GM12878 (cell line): ENCODE measurements around the gene CLDN5. TPM values are rescaled to one million over a fixed set of nuclear protein-coding genes. Genes with fewer than 3 reads are reported as not detected.

ENCODE experiments used
- ATAC-seq: fragments of 200-7000 bp; cut with Tn5 transposase; 3 replicates; pipeline ENCODE4 v1.9.1; 2020; ENCODE audit warnings: mild to moderate bottlenecking, moderate library complexity
- BruUV-seq: library from RNA; stranded (reverse); fragments of 400-500 nt; replicated peaks from 2 replicates; lab custom pipeline; 2021; lab: Mats Ljungman, UMichigan
- CTCF ChIA-PET: fragments of 300-600 bp; sonication (Branson Sonifier 250); formaldehyde crosslinking; extraction: SDS; loops from one replicate; lab custom pipeline; 2021; ENCODE audit warnings: inconsistent platforms; lab: Yijun Ruan, JAX
- POLR2A ChIA-PET: fragments of 350-600 bp; formaldehyde crosslinking; extraction: SDS; loops from one replicate; lab custom pipeline; 2021; ENCODE audit warnings: inconsistent platforms; lab: Charles Lee
- RAD21 ChIA-PET: fragments of 300-600 bp; sonication (Branson Sonifier 250); formaldehyde crosslinking; loops from one replicate; lab custom pipeline; 2023; ENCODE audit warnings: antibody characterized with exemption; ENCODE audit not compliant: unreplicated experiment; lab: Charles Lee
- SMC1A ChIA-PET: fragments of 300-600 bp; sonication (Branson Sonifier 250); formaldehyde crosslinking; loops from one replicate; lab custom pipeline; 2023; ENCODE audit not compliant: unreplicated experiment, uncharacterized antibody; lab: Charles Lee
- DNase-seq: peaks from one replicate; pipeline ENCODE4 v3.0.0-alpha.2; 2011; ENCODE audit warnings: low read depth, low spot score
- FAIRE-seq: peaks from 3 replicates; lab custom pipeline; 2011; peaks lifted over from hg19 to GRCh38; lab: Jason Lieb, UNC
- H2AFZ ChIP-seq: 2 replicates; pipeline ENCODE4 v1.6.0; 2011; ENCODE audit warnings: low read depth, low read length, control low read depth; ENCODE audit not compliant: control insufficient read depth
- H3K27ac ChIP-seq: 2 replicates; pipeline ENCODE4 v1.5.1; 2011; ENCODE audit warnings: control low read depth; ENCODE audit not compliant: control insufficient read depth, insufficient read depth
- H3K27me3 ChIP-seq, 2 experiments: replicated peaks in 1 of 2; 2 replicates each; pipeline versions ENCODE4 v1.6.0 to v1.6.1; 2011; ENCODE audit warnings: low read length in 1 of 2; ENCODE audit not compliant: control insufficient read depth in 2 of 2, insufficient read depth in 2 of 2
- H3K36me3 ChIP-seq, 2 experiments: 2 replicates each; pipeline ENCODE4 v1.5.1; 2011; ENCODE audit warnings: low read length in 1 of 2; ENCODE audit not compliant: control insufficient read depth in 2 of 2, insufficient read depth in 2 of 2
- H3K4me1 ChIP-seq: 2 replicates; pipeline ENCODE4 v1.6.1; 2011; ENCODE audit warnings: mild to moderate bottlenecking, low read length, moderate library complexity, mixed read lengths; ENCODE audit not compliant: control insufficient read depth, insufficient read depth
- H3K4me2 ChIP-seq: 2 replicates; pipeline ENCODE4 v1.6.0; 2011; ENCODE audit warnings: control low read depth; ENCODE audit not compliant: control insufficient read depth, insufficient read depth
- H3K4me3 ChIP-seq: fragments of 200-600 bp; sonication (generic); 2 replicates; pipeline ENCODE4 v1.5.1; 2016
- H3K79me2 ChIP-seq: 2 replicates; pipeline ENCODE4 v1.6.0; 2011; ENCODE audit warnings: low read length; ENCODE audit not compliant: control insufficient read depth, insufficient read depth
- H3K9ac ChIP-seq: 2 replicates; pipeline ENCODE4 v1.8.0; 2011; ENCODE audit warnings: low read length, control low read depth, mixed read lengths; ENCODE audit not compliant: control insufficient read depth, insufficient read depth
- H3K9me3 ChIP-seq: replicated peaks from 3 replicates; pipeline ENCODE4 v1.5.1; 2011; ENCODE audit warnings: mild to moderate bottlenecking, low read length; ENCODE audit not compliant: control insufficient read depth, insufficient read depth
- H4K20me1 ChIP-seq: 2 replicates; pipeline ENCODE4 v1.6.0; 2011; ENCODE audit not compliant: control insufficient read depth, insufficient read depth
- BMI1 ChIP-seq: fragments of 450-650 bp; IDR thresholded peaks from 2 replicates; pipeline ENCODE4 v1.6.1; 2016; ENCODE audit warnings: mild to moderate bottlenecking, moderate library complexity, borderline replicate concordance
- NBN ChIP-seq: fragments of 450-650 bp; IDR thresholded peaks from 2 replicates; pipeline ENCODE4 v1.6.1; 2016
- NRF1 ChIP-seq: conservative IDR thresholded peaks from 2 replicates; pipeline ENCODE4 v1.6.1; 2011; ENCODE audit warnings: mild to moderate bottlenecking, low read depth, low read length, improper control_type of control experiment
- POLR2A ChIP-seq: IDR thresholded peaks from 2 replicates; pipeline ENCODE4 v1.6.1; 2011; ENCODE audit warnings: low read depth, mild to moderate bottlenecking, low read length
- SIN3A ChIP-seq: IDR thresholded peaks from 2 replicates; pipeline ENCODE4 v1.6.1; 2012; ENCODE audit warnings: low read depth, low read length, improper control_type of control experiment
- SUZ12 ChIP-seq: fragments of 200-600 bp; sonication (generic); IDR thresholded peaks from one replicate; pipeline ENCODE4 v1.6.1; 2018; ENCODE audit warnings: antibody characterized with exemption, mild to moderate bottlenecking; ENCODE audit not compliant: unreplicated experiment
- TARDBP ChIP-seq: IDR thresholded peaks from 2 replicates; pipeline ENCODE4 v1.6.1; 2016; ENCODE audit warnings: borderline replicate concordance
- WRNIP1 ChIP-seq: IDR thresholded peaks from 2 replicates; pipeline ENCODE4 v1.6.1; 2011; ENCODE audit warnings: low read depth, low read length, improper control_type of control experiment, borderline replicate concordance
- ZNF217 ChIP-seq: fragments of 450-650 bp; IDR thresholded peaks from 2 replicates; pipeline ENCODE4 v1.6.1; 2017; ENCODE audit warnings: antibody characterized with exemption, mild to moderate bottlenecking
- ZNF384 ChIP-seq: IDR thresholded peaks from 2 replicates; pipeline ENCODE4 v1.6.1; 2012; ENCODE audit warnings: low read depth, mild to moderate bottlenecking, low read length, improper control_type of control experiment, borderline replicate concordance
- ZSCAN29 ChIP-seq: fragments of 450-650 bp; IDR thresholded peaks from 2 replicates; pipeline ENCODE4 v1.6.1; 2017; ENCODE audit warnings: mild to moderate bottlenecking, moderate library complexity
- WGBS: methylation state at CpG from one replicate; pipeline ENCODE4 v1.1.6; 2016; ENCODE audit warnings: low lambda C conversion rate; ENCODE audit not compliant: insufficient replicate concordance, insufficient coverage; ENCODE audit errors: missing lambda C conversion rate; 5-methylcytosine and 5-hydroxymethylcytosine counted together
- in situ Hi-C: fragments of 300-500 bp; cut with MboI; formaldehyde crosslinking; loops from 9 replicates; pipeline ENCODE4 v1.14.3; 2018; ENCODE audit warnings: mixed read lengths
- intact Hi-C: fragments of 100-400 bp; cut with micrococcal nuclease; formaldehyde crosslinking; loops from one replicate; pipeline ENCODE4 v1.14.2; 2022; ENCODE audit not compliant: unreplicated experiment
- polyA plus RNA-seq, 11 experiments: library from polyadenylated mRNA; depleted of rRNA in 4 of 11; unstranded in 6 of 11; stranded (reverse) in 5 of 11; fragments of >200 nt; fragmentation: Nextera tagmentation in 4 of 11; fragmentation: Illumina TruSeq in 1 of 11; extraction: Ambion mirVana in 4 of 11; extraction: Trizol in 1 of 11; gene quantifications; 1 replicate in 1 of 11; 2 replicates in 10 of 11; pipeline versions ENCODE4 v1.2.1 to v1.2.3, GENCODE V29; 2011 to 2016; ENCODE audit warnings: inconsistent platforms in 2 of 11, missing spikeins in 2 of 11, low read depth in 1 of 11
- total RNA-seq, 4 experiments: library from RNA; depleted of rRNA in 3 of 4; stranded (reverse); fragments of >200 nt in 3 of 4; fragmentation: Illumina TruSeq in 1 of 4; extraction: Trizol in 1 of 4; gene quantifications; 2 replicates each; pipeline versions ENCODE4 v1.2.1 to v1.2.3, GENCODE V29; 2013 to 2021
- TF ChIP-seq, protein P1 (sequence below): fragments of 450-650 bp; IDR thresholded peaks from 2 replicates; pipeline ENCODE4 v1.6.1; 2017; ENCODE audit warnings: mild to moderate bottlenecking, moderate library complexity

Gene CLDN5
- total and polyA plus RNA-seq, 10 of the 15 experiments (the other 5 are each of a cell fraction or from before 2014, with no cell fraction given): 0.15 TPM; not detected in 9

DNA sequence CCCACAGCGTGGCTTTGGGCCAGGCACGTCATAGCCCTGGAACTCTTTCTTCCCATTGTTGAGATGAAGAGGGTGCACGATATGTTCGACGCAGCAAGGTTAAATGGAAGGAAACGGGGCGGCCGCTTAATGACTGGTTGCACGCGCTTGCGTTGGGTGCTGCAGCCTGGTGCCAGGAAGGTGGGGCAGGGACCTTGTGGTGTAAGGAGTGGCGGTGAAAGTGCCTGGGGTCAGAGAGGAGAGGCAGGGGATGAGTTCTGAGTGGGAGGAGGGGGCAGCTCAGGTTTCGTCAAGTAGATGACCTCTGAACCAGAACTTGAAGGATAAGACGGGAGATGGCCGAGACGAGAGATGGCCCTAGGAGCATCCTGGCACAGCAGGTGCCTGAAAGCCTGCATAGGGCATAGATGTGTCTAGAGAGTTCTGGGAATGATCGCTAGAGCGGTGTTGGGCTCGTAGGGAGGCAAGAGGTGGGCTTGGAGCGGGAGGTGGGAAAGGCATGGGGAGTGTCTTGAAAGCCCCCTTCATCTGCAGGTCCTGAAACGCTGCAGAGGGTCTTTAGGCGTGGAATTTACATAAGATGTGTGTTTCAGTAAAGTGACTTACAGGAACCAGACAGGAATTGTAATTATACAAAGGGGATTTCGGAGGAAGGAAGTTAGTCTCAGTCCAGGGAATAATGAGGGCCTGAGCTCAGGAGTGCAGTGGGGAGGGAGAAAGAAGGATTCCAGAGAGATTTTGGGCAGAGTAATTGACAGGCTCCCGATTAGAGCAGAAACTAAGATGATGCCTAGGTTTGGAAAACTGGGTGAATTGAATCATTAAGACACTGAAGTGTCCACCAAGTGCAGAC is 43.2 kb upstream of the CLDN5 start:
- TF ChIP-seq NRF1 (no peak), SUZ12 (no peak), ZNF217 (no peak), NBN (no peak), BMI1 (no peak), ZNF384 (no peak), WRNIP1 (no peak), TARDBP (no peak), ZSCAN29 (no peak), SIN3A (no peak), POLR2A (no peak)
- TF ChIP-seq, protein P1, sequence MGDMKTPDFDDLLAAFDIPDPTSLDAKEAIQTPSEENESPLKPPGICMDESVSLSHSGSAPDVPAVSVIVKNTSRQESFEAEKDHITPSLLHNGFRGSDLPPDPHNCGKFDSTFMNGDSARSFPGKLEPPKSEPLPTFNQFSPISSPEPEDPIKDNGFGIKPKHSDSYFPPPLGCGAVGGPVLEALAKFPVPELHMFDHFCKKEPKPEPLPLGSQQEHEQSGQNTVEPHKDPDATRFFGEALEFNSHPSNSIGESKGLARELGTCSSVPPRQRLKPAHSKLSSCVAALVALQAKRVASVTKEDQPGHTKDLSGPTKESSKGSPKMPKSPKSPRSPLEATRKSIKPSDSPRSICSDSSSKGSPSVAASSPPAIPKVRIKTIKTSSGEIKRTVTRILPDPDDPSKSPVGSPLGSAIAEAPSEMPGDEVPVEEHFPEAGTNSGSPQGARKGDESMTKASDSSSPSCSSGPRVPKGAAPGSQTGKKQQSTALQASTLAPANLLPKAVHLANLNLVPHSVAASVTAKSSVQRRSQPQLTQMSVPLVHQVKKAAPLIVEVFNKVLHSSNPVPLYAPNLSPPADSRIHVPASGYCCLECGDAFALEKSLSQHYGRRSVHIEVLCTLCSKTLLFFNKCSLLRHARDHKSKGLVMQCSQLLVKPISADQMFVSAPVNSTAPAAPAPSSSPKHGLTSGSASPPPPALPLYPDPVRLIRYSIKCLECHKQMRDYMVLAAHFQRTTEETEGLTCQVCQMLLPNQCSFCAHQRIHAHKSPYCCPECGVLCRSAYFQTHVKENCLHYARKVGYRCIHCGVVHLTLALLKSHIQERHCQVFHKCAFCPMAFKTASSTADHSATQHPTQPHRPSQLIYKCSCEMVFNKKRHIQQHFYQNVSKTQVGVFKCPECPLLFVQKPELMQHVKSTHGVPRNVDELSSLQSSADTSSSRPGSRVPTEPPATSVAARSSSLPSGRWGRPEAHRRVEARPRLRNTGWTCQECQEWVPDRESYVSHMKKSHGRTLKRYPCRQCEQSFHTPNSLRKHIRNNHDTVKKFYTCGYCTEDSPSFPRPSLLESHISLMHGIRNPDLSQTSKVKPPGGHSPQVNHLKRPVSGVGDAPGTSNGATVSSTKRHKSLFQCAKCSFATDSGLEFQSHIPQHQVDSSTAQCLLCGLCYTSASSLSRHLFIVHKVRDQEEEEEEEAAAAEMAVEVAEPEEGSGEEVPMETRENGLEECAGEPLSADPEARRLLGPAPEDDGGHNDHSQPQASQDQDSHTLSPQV: no peak
- in situ Hi-C loops (loop anchor here (5.0 kb wide), 1 partner anchor 50 kb away; no protein-coding TSS in a partner anchor), intact Hi-C loops (no loop called here)
- ATAC-seq (no peak), FAIRE-seq (no peak), DNase-seq (no peak)
- Histone ChIP-seq H3K9me3 (no peaks in the 10 kb centered on the region; the same call in 2 of the 3 replicates), H4K20me1 (no peaks in the 10 kb centered on the region), H3K4me2 (no peak overlapping the region), H2AFZ (no peak overlapping the region), H3K27me3 (no peaks in the 10 kb centered on the region), H3K9ac (no peak overlapping the region), H3K79me2 (no peaks in the 10 kb centered on the region), H3K36me3 (no peaks in the 10 kb centered on the region), H3K4me3 (no peak overlapping the region), H3K27ac (no peak overlapping the region), H3K4me1 (no peaks in the 10 kb centered on the region)
- POLR2A ChIA-PET: no interaction called here
- BruUV-seq: no TSS peak
- RAD21 ChIA-PET: no interaction called here
- 61% methylated on average over 24 of the region's 24 CpGs for WGBS
- SMC1A ChIA-PET: interaction anchor here (1.5 kb wide), 1 partner anchor 65 kb away, joined by 3 read pairs; no protein-coding TSS in a partner anchor
- CTCF ChIA-PET: no interaction called here
